GM19397 (cell line): Measurements from ENCODE around the gene CTRL.

Experiments used
- ATAC-seq: cut with Tn5 transposase; IDR thresholded peaks from one replicate; pipeline ENCODE4 v1.9.1; 2021; ENCODE audit warnings: mild to moderate bottlenecking, moderate library complexity; ENCODE audit not compliant: unreplicated experiment

The CTRL gene

GRCh38 chr16:67893743-67894399, 37.8 kb downstream of the CTRL start:
- ATAC-seq = no peak

- peak; percentile 86 for ATAC-seq
Observed at GRCh38 chr16:67892899-67893742, 38.5 kb downstream of the CTRL start, which contains the start of gene PSKH1. Gene PSKH1 (plus strand): TSS chr16:67893254. CDS start chr16:67908750, 15,496 bp downstream.

- no peak for ATAC-seq
Observed at GRCh38 chr16:67892375-67892774, 39.3 kb downstream of the CTRL start.

DNA sequence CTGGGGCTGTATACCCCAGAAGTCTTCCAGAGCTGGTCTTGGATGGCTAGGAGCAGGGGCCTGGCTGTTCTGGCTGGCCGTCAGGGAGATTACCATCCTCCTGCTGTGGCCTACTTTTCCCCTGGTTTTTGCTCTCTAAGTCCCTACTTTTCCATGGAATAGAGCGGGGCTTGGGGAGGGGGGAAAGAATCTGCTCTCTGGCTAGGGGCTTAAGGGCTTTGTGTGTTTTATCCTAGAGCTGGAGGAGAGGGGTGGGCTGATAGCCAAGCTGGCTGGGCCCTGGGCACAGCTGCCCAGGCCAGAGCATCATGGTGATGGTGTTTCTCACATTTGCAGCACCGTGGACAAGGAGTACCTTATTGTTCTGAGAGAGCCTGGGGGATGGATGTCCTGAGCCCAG, 43.3 kb downstream of the CTRL start:
- ATAC-seq = no peak

DNA sequence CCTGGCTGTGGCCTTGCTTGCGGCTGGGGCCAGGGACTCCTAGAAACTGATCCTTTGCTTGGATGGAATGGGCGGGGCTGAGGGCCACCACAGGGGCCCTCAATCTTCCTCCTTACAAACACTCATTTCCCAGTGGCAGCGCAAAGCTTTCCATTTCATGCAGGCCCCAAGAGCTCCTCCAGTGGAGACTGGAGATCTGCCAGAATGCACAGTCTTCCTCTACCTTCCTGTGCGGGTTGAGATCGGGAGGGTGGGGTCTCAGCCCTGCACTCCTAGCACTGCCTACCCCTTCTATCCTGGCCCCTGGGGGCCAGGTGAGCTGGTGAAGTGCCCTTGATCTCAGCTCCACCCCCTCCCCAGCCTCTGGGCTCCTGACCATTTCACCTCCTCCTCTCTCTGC, 45.3 kb downstream of the CTRL start:
- ATAC-seq = no peak

DNA sequence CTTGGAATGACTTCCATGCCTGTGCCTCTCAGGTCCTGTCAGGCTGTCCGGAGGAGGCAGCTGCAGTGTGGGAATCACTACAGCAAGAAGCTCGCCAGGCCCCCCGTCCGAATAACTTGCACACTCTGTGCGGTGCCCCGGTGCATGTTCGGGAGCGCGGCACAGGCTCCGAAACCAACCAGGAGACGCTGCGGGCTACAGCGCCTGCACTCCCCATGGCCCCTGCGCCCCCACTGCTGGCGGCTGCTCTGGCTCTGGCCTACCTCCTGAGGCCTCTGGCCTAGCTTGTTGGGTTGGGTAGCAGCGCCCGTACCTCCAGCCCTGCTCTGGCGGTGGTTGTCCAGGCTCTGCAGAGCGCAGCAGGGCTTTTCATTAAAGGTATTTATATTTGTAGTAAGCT, 45.7 kb downstream of the CTRL start:
- ATAC-seq = no peak

DNA sequence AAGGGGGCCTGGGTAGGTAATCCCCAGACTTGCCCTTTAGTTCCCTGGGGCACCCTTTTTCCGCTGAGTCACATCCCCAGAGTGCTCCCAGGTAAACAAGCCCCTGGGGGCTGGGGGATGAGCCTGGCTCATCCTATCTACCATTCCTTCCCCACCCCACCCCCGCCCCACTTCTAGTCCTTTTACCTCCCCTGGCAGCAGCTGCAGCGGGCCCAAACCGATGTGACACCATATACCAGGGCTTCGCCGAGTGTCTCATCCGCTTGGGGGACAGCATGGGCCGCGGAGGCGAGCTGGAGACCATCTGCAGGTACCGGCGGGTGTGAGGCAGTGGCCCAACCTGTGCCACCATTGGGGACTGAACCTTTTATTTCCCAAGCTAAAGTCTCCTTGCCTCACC, 46.1 kb downstream of the CTRL start:
- ATAC-seq = no peak

GRCh38 chr16:67884684-67885083, 47.0 kb downstream of the CTRL start, which contains the start of gene NRN1L:
Gene NRN1L (plus strand): TSS chr16:67884885. CDS start chr16:67884904, 19 bp downstream.
- ATAC-seq = no peak

- ATAC-seq = no peak
Observed at GRCh38 chr16:67883872-67884261, 47.8 kb downstream of the CTRL start.

DNA sequence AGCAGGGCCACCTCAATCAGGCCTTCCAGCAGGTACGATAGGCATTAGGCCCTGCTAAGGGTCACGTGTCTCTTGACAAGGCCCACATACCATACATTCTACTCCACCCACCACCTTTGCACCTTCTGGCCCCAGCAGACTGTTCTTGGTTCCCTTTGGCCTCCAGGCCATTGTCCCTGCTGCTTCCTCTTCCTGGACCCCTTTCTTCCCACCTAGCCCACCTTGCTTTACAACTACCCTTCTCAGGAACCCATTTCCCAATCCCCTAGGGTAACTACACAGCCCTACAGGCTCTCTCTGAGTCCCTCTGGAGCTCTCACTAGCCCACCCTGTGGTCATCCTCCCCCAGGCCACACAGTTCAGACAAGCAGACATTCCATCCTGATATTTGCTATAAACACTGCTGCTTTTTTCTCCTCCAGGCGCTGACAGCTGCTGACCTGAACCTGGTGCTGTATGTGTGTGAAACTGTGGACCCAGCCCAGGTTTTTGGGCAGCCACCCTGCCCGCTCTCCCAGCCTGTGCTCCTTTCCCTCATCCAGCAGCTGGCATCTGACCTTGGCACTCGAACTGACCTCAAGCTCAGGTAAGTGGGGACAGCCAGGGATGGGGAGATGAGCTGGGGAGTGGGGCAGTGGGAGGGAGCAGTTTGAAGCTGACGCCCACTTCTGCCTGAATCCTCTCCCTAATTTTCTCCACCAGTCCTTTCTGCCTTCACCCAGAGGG, 48.4 kb downstream of the CTRL start:
- ATAC-seq = no peak

DNA sequence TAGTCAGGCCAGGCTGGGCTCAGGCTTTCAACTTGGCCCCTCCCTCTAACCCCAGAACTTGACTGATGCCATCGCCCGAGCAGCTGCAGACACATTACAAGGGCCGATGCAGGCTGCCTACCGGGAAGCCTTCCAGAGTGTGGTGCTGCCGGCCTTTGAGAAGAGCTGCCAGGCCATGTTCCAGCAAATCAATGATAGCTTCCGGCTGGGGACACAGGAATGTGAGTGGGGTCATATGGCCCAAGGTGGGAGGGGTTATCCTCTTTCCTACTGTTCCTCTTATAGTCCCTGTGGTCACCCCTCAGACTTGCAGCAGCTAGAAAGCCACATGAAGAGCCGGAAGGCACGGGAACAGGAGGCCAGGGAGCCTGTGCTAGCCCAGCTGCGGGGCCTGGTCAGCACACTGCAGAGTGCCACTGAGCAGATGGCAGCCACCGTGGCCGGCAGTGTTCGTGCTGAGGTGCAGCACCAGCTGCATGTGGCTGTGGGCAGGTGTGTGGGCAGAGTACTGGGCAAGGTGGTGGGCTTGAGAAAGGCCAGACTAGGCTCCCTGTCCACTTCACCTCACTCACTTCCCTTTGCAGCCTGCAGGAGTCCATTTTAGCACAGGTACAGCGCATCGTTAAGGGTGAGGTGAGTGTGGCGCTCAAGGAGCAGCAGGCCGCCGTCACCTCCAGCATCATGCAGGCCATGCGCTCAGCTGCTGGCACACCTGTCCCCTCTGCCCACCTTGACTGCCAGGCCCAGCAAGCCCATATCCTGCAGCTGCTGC, 49.1 kb downstream of the CTRL start:
- ATAC-seq = no peak

GRCh38 chr16:67881621-67882161, 50.0 kb downstream of the CTRL start:
- no peak for ATAC-seq

DNA sequence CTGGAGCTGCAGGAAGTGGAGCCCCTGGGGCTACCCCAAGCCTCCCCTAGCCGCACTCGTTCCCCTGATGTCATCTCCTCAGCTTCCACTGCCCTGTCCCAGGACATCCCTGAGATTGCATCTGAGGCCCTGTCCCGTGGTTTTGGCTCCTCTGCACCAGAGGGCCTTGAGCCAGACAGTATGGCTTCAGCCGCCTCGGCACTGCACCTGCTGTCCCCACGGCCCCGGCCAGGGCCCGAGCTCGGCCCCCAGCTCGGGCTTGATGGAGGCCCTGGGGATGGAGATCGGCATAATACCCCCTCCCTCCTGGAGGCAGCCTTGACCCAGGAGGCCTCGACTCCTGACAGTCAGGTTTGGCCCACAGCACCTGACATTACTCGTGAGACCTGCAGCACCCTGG, 51.1 kb downstream of the CTRL start:
- no peak for ATAC-seq

- ATAC-seq = no peak
Observed at GRCh38 chr16:67879936-67880335, 51.7 kb downstream of the CTRL start.
